Measurements from ENCODE around the gene CSAD.
"Not testable (repeated sequence)": the region's sequence is repeated elsewhere in the genome, so short reads cannot be mapped to it uniquely, and the experiment has no call there.

CSAD gene

GRCh38 chr12:53217931-53218307 lies 37.2 kb upstream of the CSAD start:
- no peak for DNase-seq (ENCODE audit: low read depth)

- DNase-seq (ENCODE audit: low read depth), result peak; percentile 67
Observed at GRCh38 chr12:53217051-53217930, 36.6 kb upstream of the CSAD start.

GRCh38 chr12:53215497-53215896 lies 34.8 kb upstream of the CSAD start:
- no peak for DNase-seq (ENCODE audit: low read depth)

GRCh38 chr12:53214687-53215455 lies 34.1 kb upstream of the CSAD start:
- DNase-seq (ENCODE audit: low read depth), result no peak

GRCh38 chr12:53214221-53214620 lies 33.5 kb upstream of the CSAD start:
- no peak for DNase-seq (ENCODE audit: low read depth)

GRCh38 chr12:53213348-53213747 lies 32.6 kb upstream of the CSAD start:
- peak; percentile 82 for DNase-seq (ENCODE audit: low read depth)

- DNase-seq (ENCODE audit: low read depth), result peak; percentile 70
Observed at GRCh38 chr12:53212931-53213330, 32.2 kb upstream of the CSAD start.

- DNase-seq (ENCODE audit: low read depth), result peak; percentile 31
Observed at GRCh38 chr12:53211476-53212381, 31.0 kb upstream of the CSAD start.

GRCh38 chr12:53210843-53211242 lies 30.1 kb upstream of the CSAD start:
- no peak for DNase-seq (ENCODE audit: low read depth)

GRCh38 chr12:53208877-53209463 lies 28.2 kb upstream of the CSAD start:
- DNase-seq (ENCODE audit: low read depth), result no peak

GRCh38 chr12:53208435-53208834 lies 27.7 kb upstream of the CSAD start:
- DNase-seq (ENCODE audit: low read depth), result no peak

GRCh38 chr12:53207042-53207441 lies 26.3 kb upstream of the CSAD start, which contains the start of gene ITGB7:
Gene ITGB7 (minus strand): TSS chr12:53207251. CDS start chr12:53200443, 6,808 bp downstream.
- no peak for DNase-seq (ENCODE audit: low read depth)

- peak; percentile 92 for DNase-seq (ENCODE audit: low read depth)
Observed at GRCh38 chr12:53205747-53206419, 25.2 kb upstream of the CSAD start.

GRCh38 chr12:53204351-53204750 lies 23.6 kb upstream of the CSAD start:
- DNase-seq (ENCODE audit: low read depth), result no peak

GRCh38 chr12:53202316-53202715 lies 21.6 kb upstream of the CSAD start:
- DNase-seq (ENCODE audit: low read depth), result not testable (repeated sequence)

- no peak for DNase-seq (ENCODE audit: low read depth)
Observed at GRCh38 chr12:53201639-53202038, 20.9 kb upstream of the CSAD start.

- no peak for DNase-seq (ENCODE audit: low read depth)
Observed at GRCh38 chr12:53201177-53201541, 20.4 kb upstream of the CSAD start.

GRCh38 chr12:53200458-53201176 lies 19.9 kb upstream of the CSAD start:
- no peak for DNase-seq (ENCODE audit: low read depth)

GRCh38 chr12:53200107-53200457 lies 19.4 kb upstream of the CSAD start:
- DNase-seq (ENCODE audit: low read depth), result no peak

GRCh38 chr12:53199700-53200099 lies 19.0 kb upstream of the CSAD start:
- no peak for DNase-seq (ENCODE audit: low read depth)

All from ELR (cell line).